Astrocyte of the hippocampus (primary cell): ENCODE data around the gene SCNN1B.
"Not testable (repeated sequence)": the region's sequence is repeated elsewhere in the genome, so short reads cannot be mapped to it uniquely, and the experiment has no call there.

ENCODE experiments used
- DNase-seq: peaks from one replicate; pipeline ENCODE4 v3.0.0; 2011; ENCODE audit warnings: low read depth, low spot score

SCNN1B gene

GRCh38 chr16:23288726-23289512 lies 13.2 kb upstream of the SCNN1B start:
- DNase-seq, result no peak

GRCh38 chr16:23290189-23291062 lies 11.7 kb upstream of the SCNN1B start:
- no peak for DNase-seq

GRCh38 chr16:23293016-23293415 lies 9.1 kb upstream of the SCNN1B start:
- no peak for DNase-seq

- DNase-seq, result no peak
These were observed 7.8 kb upstream of the SCNN1B start for GRCh38 chr16:23294260-23294659.

- no peak for DNase-seq
These were observed 5.1 kb upstream of the SCNN1B start for GRCh38 chr16:23296994-23297393.

- DNase-seq, result no peak
These were observed 3.7 kb upstream of the SCNN1B start for GRCh38 chr16:23298290-23298915.

- not testable (repeated sequence) for DNase-seq
These were observed 2.3 kb upstream of the SCNN1B start for GRCh38 chr16:23299815-23300214.

GRCh38 chr16:23301251-23302044 lies 654 bp upstream of the SCNN1B start:
- no peak for DNase-seq

- DNase-seq, result no peak
These were observed 1.6 kb downstream of the SCNN1B start for GRCh38 chr16:23303685-23304084.

- DNase-seq, result no peak
These were observed 2.5 kb downstream of the SCNN1B start for GRCh38 chr16:23304620-23305019.

- no peak for DNase-seq
These were observed 4.3 kb downstream of the SCNN1B start for GRCh38 chr16:23306199-23307100.

- no peak for DNase-seq
These were observed 8.1 kb downstream of the SCNN1B start for GRCh38 chr16:23310217-23310616.

- no peak for DNase-seq
These were observed 8.6 kb downstream of the SCNN1B start for GRCh38 chr16:23310744-23311143.

- no peak for DNase-seq
These were observed 14.1 kb downstream of the SCNN1B start for GRCh38 chr16:23316232-23316631.

- DNase-seq, result no peak
These were observed 14.6 kb downstream of the SCNN1B start for GRCh38 chr16:23316634-23317265.

GRCh38 chr16:23317266-23317661 lies 15.2 kb downstream of the SCNN1B start:
- DNase-seq, result peak; percentile 41

- no peak for DNase-seq
These were observed 15.6 kb downstream of the SCNN1B start for GRCh38 chr16:23317751-23318150.

- no peak for DNase-seq
These were observed 16.5 kb downstream of the SCNN1B start for GRCh38 chr16:23318639-23319038.

- no peak for DNase-seq
These were observed 17.9 kb downstream of the SCNN1B start for GRCh38 chr16:23319861-23320615.
